ENCODE results near the gene CDKN1C.

The CDKN1C gene

DNA sequence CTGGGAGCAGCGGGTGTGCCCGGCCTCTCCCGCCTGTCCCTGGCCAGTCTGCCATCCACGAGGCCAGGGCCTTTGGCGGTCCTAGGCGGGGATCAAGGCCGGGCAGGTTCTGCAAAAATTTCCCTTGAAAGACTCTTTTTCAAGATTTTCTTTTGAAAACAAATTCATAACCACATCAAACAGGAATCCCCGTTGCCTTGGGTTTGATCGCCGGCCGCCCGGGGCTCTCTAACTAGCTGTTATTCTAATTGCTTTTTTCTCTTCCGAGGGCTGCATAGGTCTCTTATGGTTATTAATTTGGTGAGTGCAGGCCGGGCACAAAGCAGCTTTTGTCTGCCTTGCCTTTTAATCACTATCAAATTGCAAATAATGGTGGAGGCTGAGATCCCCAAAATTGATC, 42.0 kb downstream of the CDKN1C start:
- Histone ChIP-seq H3K4me3 (ENCODE audit: low read length) (no peak overlapping the region), H3K9ac (ENCODE audit: low read length) (no peak overlapping the region), H3K27ac (ENCODE audit: low read length) (no peak overlapping the region), H3K27me3 (ENCODE audit: control insufficient read depth, insufficient read depth, low read length) (peaks cover 9% of the 10 kb centered on the region), H3K9me3 (ENCODE audit: control insufficient read depth, low read depth, low read length) (no peaks in the 10 kb centered on the region), H3K36me3 (ENCODE audit: control insufficient read depth, low read depth, low read length) (no peaks in the 10 kb centered on the region), H3K4me1 (ENCODE audit: control insufficient read depth, low read depth, low read length) (no peaks in the 10 kb centered on the region)

- no peaks in the 10 kb centered on the region for H3K9me3 ChIP-seq (ENCODE audit: control insufficient read depth, low read depth, low read length)
- peaks cover 9% of the 10 kb centered on the region for H3K27me3 ChIP-seq (ENCODE audit: control insufficient read depth, insufficient read depth, low read length)
- H3K4me1 ChIP-seq (ENCODE audit: control insufficient read depth, low read depth, low read length): no peaks in the 10 kb centered on the region
- H3K9ac ChIP-seq (ENCODE audit: low read length): no peak overlapping the region
- no peak overlapping the region for H3K27ac ChIP-seq (ENCODE audit: low read length)
- no peaks in the 10 kb centered on the region for H3K36me3 ChIP-seq (ENCODE audit: control insufficient read depth, low read depth, low read length)
- H3K4me3 ChIP-seq (ENCODE audit: low read length): no peak overlapping the region
Observed at GRCh38 chr11:2842876-2843275, 42.7 kb downstream of the CDKN1C start.

DNA sequence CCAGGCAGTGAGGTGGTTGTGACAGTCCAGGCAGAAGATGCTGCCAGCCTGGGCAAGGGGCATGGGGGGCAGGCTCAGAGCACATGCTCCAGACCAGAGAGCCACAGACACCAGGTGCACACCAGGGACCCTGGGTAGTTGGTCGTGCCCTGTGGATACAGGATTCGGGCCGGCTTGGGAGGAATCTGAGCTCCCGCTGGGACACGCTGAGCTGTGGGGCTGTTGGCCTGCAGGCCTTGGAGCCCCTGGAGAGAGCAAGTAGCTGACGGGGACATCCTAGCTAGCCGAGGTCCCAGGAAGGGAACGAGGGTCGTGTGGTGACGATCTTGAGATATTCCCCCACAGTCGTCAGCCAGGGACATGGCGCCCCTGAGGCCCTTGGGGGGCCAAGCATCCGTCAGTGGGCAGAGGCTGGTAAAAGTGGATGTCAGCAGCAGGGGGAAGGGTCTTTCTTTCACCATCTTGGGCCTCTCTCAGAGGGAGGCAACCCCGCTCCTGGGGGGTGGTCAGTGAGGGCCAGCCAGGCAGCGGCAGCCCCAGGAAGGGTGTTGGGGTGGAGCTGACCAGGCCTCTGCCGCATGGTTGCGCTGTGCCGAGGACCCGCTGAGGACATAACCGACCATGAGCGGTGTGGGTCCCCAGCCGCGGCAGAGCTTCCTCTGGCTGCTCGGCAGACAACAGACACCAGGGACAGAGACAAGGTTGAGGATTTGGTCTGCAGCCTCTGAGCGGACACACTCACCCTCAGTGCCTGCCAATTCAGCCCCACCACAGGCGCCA, 44.0 kb downstream of the CDKN1C start:
- no peaks in the 10 kb centered on the region for H3K36me3 ChIP-seq (ENCODE audit: control insufficient read depth, low read depth, low read length)
- no peak overlapping the region for H3K4me3 ChIP-seq (ENCODE audit: low read length)
- H3K27me3 ChIP-seq (ENCODE audit: control insufficient read depth, insufficient read depth, low read length): peaks cover 12% of the 10 kb centered on the region
- no peaks in the 10 kb centered on the region for H3K9me3 ChIP-seq (ENCODE audit: control insufficient read depth, low read depth, low read length)
- no peak overlapping the region for H3K9ac ChIP-seq (ENCODE audit: low read length)
- peaks cover 12% of the 10 kb centered on the region for H3K4me1 ChIP-seq (ENCODE audit: control insufficient read depth, low read depth, low read length)
- no peak overlapping the region for H3K27ac ChIP-seq (ENCODE audit: low read length)

- Histone ChIP-seq H3K36me3 (ENCODE audit: control insufficient read depth, low read depth, low read length) (no peaks in the 10 kb centered on the region), H3K27me3 (ENCODE audit: control insufficient read depth, insufficient read depth, low read length) (peaks cover 19% of the 10 kb centered on the region), H3K9ac (ENCODE audit: low read length) (no peak overlapping the region), H3K27ac (ENCODE audit: low read length) (no peak overlapping the region), H3K4me1 (ENCODE audit: control insufficient read depth, low read depth, low read length) (peaks cover 17% of the 10 kb centered on the region), H3K4me3 (ENCODE audit: low read length) (no peak overlapping the region), H3K9me3 (ENCODE audit: control insufficient read depth, low read depth, low read length) (no peaks in the 10 kb centered on the region)
Observed at GRCh38 chr11:2839395-2839943, 46.1 kb downstream of the CDKN1C start.

- H3K27ac ChIP-seq (ENCODE audit: low read length): no peak overlapping the region
- H3K27me3 ChIP-seq (ENCODE audit: control insufficient read depth, insufficient read depth, low read length): peaks cover 19% of the 10 kb centered on the region
- no peaks in the 10 kb centered on the region for H3K9me3 ChIP-seq (ENCODE audit: control insufficient read depth, low read depth, low read length)
- no peak overlapping the region for H3K4me3 ChIP-seq (ENCODE audit: low read length)
- no peak overlapping the region for H3K9ac ChIP-seq (ENCODE audit: low read length)
- peaks cover 17% of the 10 kb centered on the region for H3K4me1 ChIP-seq (ENCODE audit: control insufficient read depth, low read depth, low read length)
- H3K36me3 ChIP-seq (ENCODE audit: control insufficient read depth, low read depth, low read length): no peaks in the 10 kb centered on the region
Observed at GRCh38 chr11:2838676-2839294, 46.8 kb downstream of the CDKN1C start.

GRCh38 chr11:2838091-2838490, 47.5 kb downstream of the CDKN1C start:
- Histone ChIP-seq H3K4me3 (ENCODE audit: low read length) (no peak overlapping the region), H3K36me3 (ENCODE audit: control insufficient read depth, low read depth, low read length) (no peaks in the 10 kb centered on the region), H3K27ac (ENCODE audit: low read length) (no peak overlapping the region), H3K27me3 (ENCODE audit: control insufficient read depth, insufficient read depth, low read length) (peaks cover 19% of the 10 kb centered on the region), H3K9me3 (ENCODE audit: control insufficient read depth, low read depth, low read length) (no peaks in the 10 kb centered on the region), H3K4me1 (ENCODE audit: control insufficient read depth, low read depth, low read length) (peaks cover 17% of the 10 kb centered on the region), H3K9ac (ENCODE audit: low read length) (no peak overlapping the region)

DNA sequence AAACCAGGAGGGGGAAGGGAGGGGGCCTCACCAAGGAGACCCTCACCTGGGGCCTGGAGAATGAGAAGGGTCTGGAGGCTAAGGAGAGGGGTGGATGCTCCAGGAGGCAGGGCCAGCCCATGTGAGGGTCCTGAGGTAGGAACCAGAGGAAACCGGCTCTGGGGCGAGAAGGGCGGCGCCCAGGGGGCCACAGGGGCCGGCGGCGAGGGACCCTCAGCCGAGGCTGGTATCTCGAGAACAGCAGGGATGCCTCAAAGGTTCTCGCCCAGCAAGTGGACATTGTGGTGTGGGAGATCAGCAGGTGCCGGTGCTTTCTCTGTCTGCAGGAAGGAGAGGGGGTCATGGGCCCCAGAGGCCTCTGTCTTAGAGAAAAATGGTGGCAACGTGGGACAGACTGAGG, 47.9 kb downstream of the CDKN1C start:
- Histone ChIP-seq H3K9me3 (ENCODE audit: control insufficient read depth, low read depth, low read length) (no peaks in the 10 kb centered on the region), H3K27ac (ENCODE audit: low read length) (no peak overlapping the region), H3K27me3 (ENCODE audit: control insufficient read depth, insufficient read depth, low read length) (peaks cover 17% of the 10 kb centered on the region), H3K9ac (ENCODE audit: low read length) (no peak overlapping the region), H3K4me3 (ENCODE audit: low read length) (no peak overlapping the region), H3K36me3 (ENCODE audit: control insufficient read depth, low read depth, low read length) (no peaks in the 10 kb centered on the region), H3K4me1 (ENCODE audit: control insufficient read depth, low read depth, low read length) (peaks cover 17% of the 10 kb centered on the region)

GRCh38 chr11:2837096-2837601, 48.4 kb downstream of the CDKN1C start:
- H3K4me1 ChIP-seq (ENCODE audit: control insufficient read depth, low read depth, low read length): peaks cover 17% of the 10 kb centered on the region
- no peak overlapping the region for H3K4me3 ChIP-seq (ENCODE audit: low read length)
- no peak overlapping the region for H3K27ac ChIP-seq (ENCODE audit: low read length)
- no peaks in the 10 kb centered on the region for H3K36me3 ChIP-seq (ENCODE audit: control insufficient read depth, low read depth, low read length)
- no peaks in the 10 kb centered on the region for H3K9me3 ChIP-seq (ENCODE audit: control insufficient read depth, low read depth, low read length)
- H3K27me3 ChIP-seq (ENCODE audit: control insufficient read depth, insufficient read depth, low read length): peaks cover 15% of the 10 kb centered on the region
- H3K9ac ChIP-seq (ENCODE audit: low read length): no peak overlapping the region

- H3K4me1 ChIP-seq (ENCODE audit: control insufficient read depth, low read depth, low read length): peaks cover 17% of the 10 kb centered on the region
- H3K27ac ChIP-seq (ENCODE audit: low read length): no peak overlapping the region
- H3K4me3 ChIP-seq (ENCODE audit: low read length): no peak overlapping the region
- H3K27me3 ChIP-seq (ENCODE audit: control insufficient read depth, insufficient read depth, low read length): peaks cover 15% of the 10 kb centered on the region
- no peak overlapping the region for H3K9ac ChIP-seq (ENCODE audit: low read length)
- H3K9me3 ChIP-seq (ENCODE audit: control insufficient read depth, low read depth, low read length): no peaks in the 10 kb centered on the region
- H3K36me3 ChIP-seq (ENCODE audit: control insufficient read depth, low read depth, low read length): no peaks in the 10 kb centered on the region
Observed at GRCh38 chr11:2836315-2837095, 49.1 kb downstream of the CDKN1C start.

GRCh38 chr11:2835751-2836150, 49.8 kb downstream of the CDKN1C start:
- H3K4me3 ChIP-seq (ENCODE audit: low read length): no peak overlapping the region
- H3K27ac ChIP-seq (ENCODE audit: low read length): no peak overlapping the region
- H3K27me3 ChIP-seq (ENCODE audit: control insufficient read depth, insufficient read depth, low read length): peaks cover 13% of the 10 kb centered on the region
- peaks cover 17% of the 10 kb centered on the region for H3K4me1 ChIP-seq (ENCODE audit: control insufficient read depth, low read depth, low read length)
- no peak overlapping the region for H3K9ac ChIP-seq (ENCODE audit: low read length)
- H3K36me3 ChIP-seq (ENCODE audit: control insufficient read depth, low read depth, low read length): no peaks in the 10 kb centered on the region
- H3K9me3 ChIP-seq (ENCODE audit: control insufficient read depth, low read depth, low read length): no peaks in the 10 kb centered on the region

DNA sequence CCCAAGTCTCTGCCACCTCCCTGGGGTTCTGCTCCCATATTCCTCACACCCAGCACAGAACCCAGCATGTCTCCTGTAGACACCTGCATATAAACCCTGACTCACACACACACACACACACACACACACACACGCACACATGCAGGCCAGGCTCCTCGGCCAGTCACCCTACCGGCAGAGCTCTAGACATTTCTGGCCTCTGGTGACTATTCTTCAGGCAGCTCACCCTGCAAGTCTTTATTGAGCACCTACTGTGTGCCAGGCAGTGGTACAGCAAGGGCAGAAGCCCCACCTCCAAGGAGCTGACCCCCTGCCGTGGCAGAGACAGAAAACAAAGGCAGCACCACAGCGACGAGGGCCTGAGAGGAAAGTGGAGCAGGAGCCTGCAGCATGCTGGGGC, 50.3 kb downstream of the CDKN1C start:
- no peak overlapping the region for H3K27ac ChIP-seq (ENCODE audit: low read length)

More for the DNA sequence above, 50.3 kb downstream of the CDKN1C start:
- no peak overlapping the region for H3K4me3 ChIP-seq (ENCODE audit: low read length)
- H3K27me3 ChIP-seq (ENCODE audit: control insufficient read depth, insufficient read depth, low read length): peaks cover 10% of the 10 kb centered on the region
- H3K9me3 ChIP-seq (ENCODE audit: control insufficient read depth, low read depth, low read length): no peaks in the 10 kb centered on the region
- no peaks in the 10 kb centered on the region for H3K36me3 ChIP-seq (ENCODE audit: control insufficient read depth, low read depth, low read length)
- no peak overlapping the region for H3K9ac ChIP-seq (ENCODE audit: low read length)
- H3K4me1 ChIP-seq (ENCODE audit: control insufficient read depth, low read depth, low read length): peaks cover 17% of the 10 kb centered on the region
